Central memory CD4-positive, alpha-beta T cell (primary cell): ENCODE data around the gene PLXNA3.

Experiments used
- DNase-seq: peaks from one replicate; pipeline ENCODE4 v3.0.0; 2022

Gene PLXNA3

GRCh38 chrX:154436374-154436982 lies 21.6 kb upstream of the PLXNA3 start:
- peak; percentile 55 for DNase-seq

GRCh38 chrX:154436983-154437752 lies 20.9 kb upstream of the PLXNA3 start, which contains the start of gene GDI1:
GDI1 (plus strand) TSS chrX:154437154; CDS start chrX:154437255, 101 bp downstream.
- DNase-seq, result peak; percentile 57

GRCh38 chrX:154437971-154438893 lies 19.8 kb upstream of the PLXNA3 start:
- no peak for DNase-seq

GRCh38 chrX:154439841-154440240 lies 18.2 kb upstream of the PLXNA3 start:
- DNase-seq, result no peak

GRCh38 chrX:154440623-154441357 lies 17.3 kb upstream of the PLXNA3 start:
- DNase-seq, result no peak

GRCh38 chrX:154441564-154441963 lies 16.5 kb upstream of the PLXNA3 start:
- peak; percentile 26 for DNase-seq

GRCh38 chrX:154441984-154442707 lies 15.9 kb upstream of the PLXNA3 start:
- no peak for DNase-seq

GRCh38 chrX:154443479-154443910 lies 14.6 kb upstream of the PLXNA3 start:
- DNase-seq, result no peak

GRCh38 chrX:154443992-154444754 lies 13.9 kb upstream of the PLXNA3 start, which contains the start of gene FAM50A:
FAM50A (plus strand) TSS chrX:154444141; CDS start chrX:154444236, 95 bp downstream.
- peak; percentile 67 for DNase-seq

GRCh38 chrX:154444755-154445246 lies 13.3 kb upstream of the PLXNA3 start:
- no peak for DNase-seq

- no peak for DNase-seq
Observed at GRCh38 chrX:154445776-154446175, 12.3 kb upstream of the PLXNA3 start.

- DNase-seq, result no peak
Observed at GRCh38 chrX:154446430-154446829, 11.7 kb upstream of the PLXNA3 start.

GRCh38 chrX:154448484-154448883 lies 9.6 kb upstream of the PLXNA3 start:
- no peak for DNase-seq

- DNase-seq, result no peak
Observed at GRCh38 chrX:154449618-154450017, 8.5 kb upstream of the PLXNA3 start.

GRCh38 chrX:154450312-154450711 lies 7.8 kb upstream of the PLXNA3 start:
- DNase-seq, result no peak

GRCh38 chrX:154452823-154453222 lies 5.3 kb upstream of the PLXNA3 start:
- no peak for DNase-seq

- peak; percentile 67 for DNase-seq
Observed at GRCh38 chrX:154457491-154458115, 478 bp upstream of the PLXNA3 start.

- no peak for DNase-seq
Observed at GRCh38 chrX:154458954-154459778, 1.1 kb downstream of the PLXNA3 start.

- DNase-seq, result no peak
Observed at GRCh38 chrX:154459832-154460231, 1.8 kb downstream of the PLXNA3 start.
